ENCODE data around the gene NRXN3.

DNA sequence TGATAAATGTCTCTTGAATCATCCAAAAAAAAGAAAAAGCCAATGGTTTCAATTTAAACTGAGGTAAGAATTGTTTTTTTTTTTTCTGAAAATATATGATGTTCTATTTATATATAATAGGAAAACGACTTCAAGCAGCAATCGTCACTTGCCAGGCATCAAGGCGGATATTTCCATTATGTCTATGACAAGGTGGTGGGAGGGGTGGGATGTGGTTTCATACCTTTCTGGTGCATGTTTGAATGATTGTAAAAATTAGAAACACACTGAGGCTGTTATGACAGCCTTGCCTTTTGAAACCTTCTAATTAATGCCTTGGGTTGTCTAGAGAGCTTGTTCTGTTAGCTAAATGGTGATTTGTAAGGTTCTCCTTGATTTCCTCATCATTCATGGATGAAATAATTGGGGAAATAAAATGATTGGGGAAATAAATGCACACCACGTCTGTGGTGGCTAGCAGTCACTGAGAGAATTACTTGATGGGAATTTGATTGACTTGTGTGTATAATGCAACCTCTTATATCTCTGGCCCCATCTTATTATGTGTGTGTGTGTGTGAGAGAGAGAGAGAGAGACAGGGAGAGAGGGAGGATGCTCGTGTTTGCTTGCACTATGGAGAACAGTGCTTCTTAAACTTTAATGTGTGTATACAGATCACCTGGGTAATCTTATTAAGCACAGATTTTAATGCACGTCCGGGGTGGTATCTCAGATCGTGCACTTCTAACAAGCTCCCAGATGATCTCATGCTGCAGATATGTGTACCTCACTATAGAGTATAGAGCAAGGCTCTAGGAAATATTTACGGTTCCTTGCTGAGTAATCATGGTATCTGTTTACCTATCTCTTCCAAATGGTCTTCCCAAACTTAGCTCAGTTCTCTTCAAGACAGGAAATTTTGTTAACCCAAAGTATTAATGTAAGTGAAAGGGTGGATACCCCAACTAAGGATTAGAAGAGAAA, 1538.5 kb downstream of the NRXN3 start:
- TF ChIP-seq, protein P1, sequence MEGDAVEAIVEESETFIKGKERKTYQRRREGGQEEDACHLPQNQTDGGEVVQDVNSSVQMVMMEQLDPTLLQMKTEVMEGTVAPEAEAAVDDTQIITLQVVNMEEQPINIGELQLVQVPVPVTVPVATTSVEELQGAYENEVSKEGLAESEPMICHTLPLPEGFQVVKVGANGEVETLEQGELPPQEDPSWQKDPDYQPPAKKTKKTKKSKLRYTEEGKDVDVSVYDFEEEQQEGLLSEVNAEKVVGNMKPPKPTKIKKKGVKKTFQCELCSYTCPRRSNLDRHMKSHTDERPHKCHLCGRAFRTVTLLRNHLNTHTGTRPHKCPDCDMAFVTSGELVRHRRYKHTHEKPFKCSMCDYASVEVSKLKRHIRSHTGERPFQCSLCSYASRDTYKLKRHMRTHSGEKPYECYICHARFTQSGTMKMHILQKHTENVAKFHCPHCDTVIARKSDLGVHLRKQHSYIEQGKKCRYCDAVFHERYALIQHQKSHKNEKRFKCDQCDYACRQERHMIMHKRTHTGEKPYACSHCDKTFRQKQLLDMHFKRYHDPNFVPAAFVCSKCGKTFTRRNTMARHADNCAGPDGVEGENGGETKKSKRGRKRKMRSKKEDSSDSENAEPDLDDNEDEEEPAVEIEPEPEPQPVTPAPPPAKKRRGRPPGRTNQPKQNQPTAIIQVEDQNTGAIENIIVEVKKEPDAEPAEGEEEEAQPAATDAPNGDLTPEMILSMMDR (IDR thresholded peaks at IDR 0.05): no peak
- TF ChIP-seq RAD21 (IDR thresholded peaks at IDR 0.05; ENCODE audit: low read length) (no peak), RFX5 (IDR thresholded peaks at IDR 0.05; ENCODE audit: low read length) (no peak), NFIC (IDR thresholded peaks at IDR 0.05; ENCODE audit: borderline replicate concordance) (no peak), EP300 (IDR thresholded peaks at IDR 0.05; ENCODE audit: borderline replicate concordance in 1 of 2, low read depth in 1 of 2, low read length in 1 of 2) (no peak), RCOR1 (IDR thresholded peaks at IDR 0.05; ENCODE audit: low read length) (no peak), FOXJ3 (CRISPR knock-in tag; IDR thresholded peaks at IDR 0.05) (no peak), MAX (IDR thresholded peaks at IDR 0.05; ENCODE audit: low read depth) (no peak)
- TF ChIP-seq, protein P2, sequence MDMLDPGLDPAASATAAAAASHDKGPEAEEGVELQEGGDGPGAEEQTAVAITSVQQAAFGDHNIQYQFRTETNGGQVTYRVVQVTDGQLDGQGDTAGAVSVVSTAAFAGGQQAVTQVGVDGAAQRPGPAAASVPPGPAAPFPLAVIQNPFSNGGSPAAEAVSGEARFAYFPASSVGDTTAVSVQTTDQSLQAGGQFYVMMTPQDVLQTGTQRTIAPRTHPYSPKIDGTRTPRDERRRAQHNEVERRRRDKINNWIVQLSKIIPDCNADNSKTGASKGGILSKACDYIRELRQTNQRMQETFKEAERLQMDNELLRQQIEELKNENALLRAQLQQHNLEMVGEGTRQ (IDR thresholded peaks at IDR 0.05; ENCODE audit: borderline replicate concordance, low read depth, low read length): no peak
- TF ChIP-seq, protein P3, sequence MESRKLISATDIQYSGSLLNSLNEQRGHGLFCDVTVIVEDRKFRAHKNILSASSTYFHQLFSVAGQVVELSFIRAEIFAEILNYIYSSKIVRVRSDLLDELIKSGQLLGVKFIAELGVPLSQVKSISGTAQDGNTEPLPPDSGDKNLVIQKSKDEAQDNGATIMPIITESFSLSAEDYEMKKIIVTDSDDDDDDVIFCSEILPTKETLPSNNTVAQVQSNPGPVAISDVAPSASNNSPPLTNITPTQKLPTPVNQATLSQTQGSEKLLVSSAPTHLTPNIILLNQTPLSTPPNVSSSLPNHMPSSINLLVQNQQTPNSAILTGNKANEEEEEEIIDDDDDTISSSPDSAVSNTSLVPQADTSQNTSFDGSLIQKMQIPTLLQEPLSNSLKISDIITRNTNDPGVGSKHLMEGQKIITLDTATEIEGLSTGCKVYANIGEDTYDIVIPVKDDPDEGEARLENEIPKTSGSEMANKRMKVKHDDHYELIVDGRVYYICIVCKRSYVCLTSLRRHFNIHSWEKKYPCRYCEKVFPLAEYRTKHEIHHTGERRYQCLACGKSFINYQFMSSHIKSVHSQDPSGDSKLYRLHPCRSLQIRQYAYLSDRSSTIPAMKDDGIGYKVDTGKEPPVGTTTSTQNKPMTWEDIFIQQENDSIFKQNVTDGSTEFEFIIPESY (IDR thresholded peaks at IDR 0.05; ENCODE audit: borderline replicate concordance, low read depth): no peak
- TF ChIP-seq, protein P4, sequence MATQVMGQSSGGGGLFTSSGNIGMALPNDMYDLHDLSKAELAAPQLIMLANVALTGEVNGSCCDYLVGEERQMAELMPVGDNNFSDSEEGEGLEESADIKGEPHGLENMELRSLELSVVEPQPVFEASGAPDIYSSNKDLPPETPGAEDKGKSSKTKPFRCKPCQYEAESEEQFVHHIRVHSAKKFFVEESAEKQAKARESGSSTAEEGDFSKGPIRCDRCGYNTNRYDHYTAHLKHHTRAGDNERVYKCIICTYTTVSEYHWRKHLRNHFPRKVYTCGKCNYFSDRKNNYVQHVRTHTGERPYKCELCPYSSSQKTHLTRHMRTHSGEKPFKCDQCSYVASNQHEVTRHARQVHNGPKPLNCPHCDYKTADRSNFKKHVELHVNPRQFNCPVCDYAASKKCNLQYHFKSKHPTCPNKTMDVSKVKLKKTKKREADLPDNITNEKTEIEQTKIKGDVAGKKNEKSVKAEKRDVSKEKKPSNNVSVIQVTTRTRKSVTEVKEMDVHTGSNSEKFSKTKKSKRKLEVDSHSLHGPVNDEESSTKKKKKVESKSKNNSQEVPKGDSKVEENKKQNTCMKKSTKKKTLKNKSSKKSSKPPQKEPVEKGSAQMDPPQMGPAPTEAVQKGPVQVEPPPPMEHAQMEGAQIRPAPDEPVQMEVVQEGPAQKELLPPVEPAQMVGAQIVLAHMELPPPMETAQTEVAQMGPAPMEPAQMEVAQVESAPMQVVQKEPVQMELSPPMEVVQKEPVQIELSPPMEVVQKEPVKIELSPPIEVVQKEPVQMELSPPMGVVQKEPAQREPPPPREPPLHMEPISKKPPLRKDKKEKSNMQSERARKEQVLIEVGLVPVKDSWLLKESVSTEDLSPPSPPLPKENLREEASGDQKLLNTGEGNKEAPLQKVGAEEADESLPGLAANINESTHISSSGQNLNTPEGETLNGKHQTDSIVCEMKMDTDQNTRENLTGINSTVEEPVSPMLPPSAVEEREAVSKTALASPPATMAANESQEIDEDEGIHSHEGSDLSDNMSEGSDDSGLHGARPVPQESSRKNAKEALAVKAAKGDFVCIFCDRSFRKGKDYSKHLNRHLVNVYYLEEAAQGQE (IDR thresholded peaks at IDR 0.05; ENCODE audit: low read depth, low read length): no peak

Measured in SK-N-SH (cell line).